Thyroid gland (tissue), 4 donors: Measurements from ENCODE around the gene FAM89B. TPM values are rescaled to one million over a fixed set of nuclear protein-coding genes. Genes with fewer than 3 reads are reported as not detected.
A peak's percentile ranks its signal among the peaks of the same experiment; 100 is the strongest.

Experiments used
- DNase-seq, 2 donors: peaks; one replicate each; pipeline ENCODE4 v3.0.0-alpha.2; 2019
- H3K27ac ChIP-seq, 3 donors: fragments of 200-600 bp; sonication (generic); 1 replicate in 2 of 3; 2 replicates in 1 of 3; pipeline ENCODE4 v1.5.1; 2016 to 2019; ENCODE audit warnings: mild to moderate bottlenecking in 1 of 3, moderate library complexity in 1 of 3
- H3K27me3 ChIP-seq: fragments of 200-600 bp; sonication (generic); one replicate; pipeline ENCODE4 v1.5.1; 2019
- H3K36me3 ChIP-seq, 2 donors: fragments of 200-600 bp; sonication (generic); one replicate each; pipeline ENCODE4 v1.5.1; 2016 to 2019
- H3K4me1 ChIP-seq, 2 donors: fragments of 200-600 bp; sonication (generic); one replicate each; pipeline ENCODE4 v1.5.1; 2017 to 2019
- H3K4me3 ChIP-seq, 3 donors: fragments of 200-600 bp; sonication (generic); replicated peaks in 1 of 3; 1 replicate in 2 of 3; 2 replicates in 1 of 3; pipeline ENCODE4 v1.5.1; 2016; ENCODE audit warnings: mild to moderate bottlenecking in 1 of 3
- H3K9me3 ChIP-seq: fragments of 200-600 bp; sonication (generic); one replicate; pipeline ENCODE4 v1.5.1; 2017
- CTCF ChIP-seq, 6 experiments: fragments of 200-600 bp in 3 of 6; fragments of 450-650 bp in 3 of 6; sonication (generic) in 3 of 6; IDR thresholded peaks; one replicate each; pipeline ENCODE4 v1.5.1; 2016 to 2019; ENCODE audit warnings: antibody characterized with exemption in 6 of 6, mild to moderate bottlenecking in 2 of 6, inconsistent platforms in 1 of 6, moderate library complexity in 1 of 6
- POLR2A ChIP-seq, 2 donors: fragments of 450-650 bp; IDR thresholded peaks; one replicate each; pipeline ENCODE4 v1.6.1; 2017; ENCODE audit warnings: antibody characterized with exemption in 2 of 2, mild to moderate bottlenecking in 2 of 2, moderate library complexity in 1 of 2
- WGBS, 2 donors: methylation state at CpG; one replicate each; pipeline ENCODE4 v1.1.5; 2017; 5-methylcytosine and 5-hydroxymethylcytosine counted together
- intact Hi-C: fragments of 100-400 bp; cut with DNase I; formaldehyde crosslinking; loops from one replicate; pipeline ENCODE4 v1.15.1; 2023
- total RNA-seq, 4 donors: library from RNA; depleted of rRNA; stranded (reverse); fragments of >200 nt; gene quantifications; one replicate each; pipeline ENCODE4 v1.2.3, GENCODE V29; 2016

The FAM89B gene
- total RNA-seq, 4 donors from 2014 or later, result 26.9 to 55.5 (median 43.2) TPM

GRCh38 chr11:65540290-65541092, 31.8 kb upstream of the FAM89B start:
- 1% methylated on average over 14 to 34 of the region's 78 CpGs for WGBS, 2 donors
- Histone ChIP-seq H3K4me1 (peaks cover 18 to 20% of the 10 kb centered on the region in 2 donors), H3K36me3 (peaks cover 13 to 22% of the 10 kb centered on the region in 2 donors), H3K27ac (peak overlapping the region; percentile 80 to 93 (median 83)), H3K27me3 (no peaks in the 10 kb centered on the region), H3K9me3 (no peaks in the 10 kb centered on the region), H3K4me3 (peak overlapping the region in 1 of 3 donors; percentile 39)
- TF ChIP-seq POLR2A (IDR thresholded peaks at IDR 0.05), result no peak
- TF ChIP-seq CTCF (IDR thresholded peaks at IDR 0.05), result peak; percentile 56 to 95 (median 88)
- intact Hi-C loops, result no loop called here
- DNase-seq, result peak; percentile 93 to 96

- Histone ChIP-seq H3K36me3 (peaks cover 7 to 17% of the 10 kb centered on the region in 2 donors), H3K27ac (peak overlapping the region; percentile 80 to 93 (median 83)), H3K9me3 (no peaks in the 10 kb centered on the region), H3K27me3 (no peaks in the 10 kb centered on the region), H3K4me3 (peak overlapping the region in 1 of 3 donors; percentile 39), H3K4me1 (peaks cover 18 to 24% of the 10 kb centered on the region in 2 donors)
- intact Hi-C loops, result no loop called here
- peak in 1 of 2 donors; percentile 46 for DNase-seq
- WGBS, 2 donors, result 58 to 80% methylated on average over 1 to 11 of the region's 18 CpGs
- TF ChIP-seq POLR2A (IDR thresholded peaks at IDR 0.05) (no peak), CTCF (IDR thresholded peaks at IDR 0.05) (peak in 1 of 6 experiments; percentile 0)
Observed at GRCh38 chr11:65541093-65541982, 31.0 kb upstream of the FAM89B start.

DNA sequence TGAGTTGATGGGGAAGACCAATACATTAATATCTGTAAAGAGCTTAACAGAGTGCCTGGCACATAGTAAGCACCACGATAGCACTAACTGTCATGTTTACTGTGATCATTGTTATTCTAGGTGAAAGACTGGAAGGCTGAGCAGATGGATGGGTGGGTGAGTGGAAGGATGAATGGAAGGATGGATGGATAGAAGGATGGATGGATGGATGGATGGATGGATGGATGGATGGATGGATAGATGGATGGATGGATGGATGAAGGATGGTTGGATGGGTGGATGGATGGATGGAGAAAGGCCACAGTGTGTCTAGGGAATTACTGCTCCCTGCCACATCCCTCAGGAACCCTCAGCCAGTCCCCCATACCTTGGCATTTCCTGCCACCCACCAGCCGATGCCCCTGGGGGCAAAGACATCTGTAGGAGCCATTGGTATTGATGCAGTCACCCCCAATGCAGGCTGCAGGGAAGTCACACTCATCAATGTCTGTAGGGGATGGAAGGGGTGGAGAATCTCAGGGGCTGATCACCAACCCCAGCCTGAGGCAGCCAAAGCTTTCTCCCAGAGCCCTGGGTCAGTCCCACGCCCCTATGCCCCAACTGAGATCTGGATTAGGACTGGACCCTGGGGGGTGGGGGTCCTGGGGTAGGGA, 29.5 kb upstream of the FAM89B start:
- intact Hi-C loops, result loop anchor here (2.0 kb wide), 1 partner anchor 30 kb away; the partner anchor contains the start of gene FAM89B
- no peak overlapping the region for H3K4me3 ChIP-seq
- H3K4me1 ChIP-seq, result peaks cover 18 to 30% of the 10 kb centered on the region in 2 donors
- no peak for DNase-seq
- TF ChIP-seq CTCF (IDR thresholded peaks at IDR 0.05) (no peak), POLR2A (IDR thresholded peaks at IDR 0.05) (no peak)
- H3K27me3 ChIP-seq, result no peaks in the 10 kb centered on the region
- no peaks in the 10 kb centered on the region for H3K9me3 ChIP-seq
- WGBS, 2 donors, result 84 to 97% methylated on average over 2 of the region's 3 CpGs
- H3K27ac ChIP-seq, result no peak overlapping the region
- H3K36me3 ChIP-seq, result peaks cover 0 to 11% of the 10 kb centered on the region in 2 donors

DNA sequence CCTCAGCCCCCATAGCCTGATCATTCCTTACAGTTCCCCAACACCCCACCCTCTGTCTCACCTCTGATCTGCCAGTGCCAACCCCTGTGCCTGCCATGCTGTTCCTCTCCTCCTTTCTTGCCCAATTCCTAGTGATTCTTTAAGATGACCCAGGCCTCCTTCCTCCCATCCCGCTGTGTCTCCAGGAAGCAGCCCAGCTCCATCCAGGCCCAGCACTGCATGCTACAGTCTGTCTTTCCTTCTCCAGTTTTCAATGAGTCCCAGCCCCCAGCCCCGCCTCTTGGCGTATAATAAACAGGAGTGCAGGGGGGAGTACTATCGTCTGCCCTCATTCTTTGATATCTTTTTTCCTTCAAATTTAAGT, 26.5 kb upstream of the FAM89B start:
- Histone ChIP-seq H3K36me3 (no peaks in the 10 kb centered on the region), H3K27ac (peak overlapping the region in 2 of 3 donors; percentile 22 to 26), H3K27me3 (no peaks in the 10 kb centered on the region), H3K4me1 (peaks cover 11 to 37% of the 10 kb centered on the region in 2 donors), H3K4me3 (no peak overlapping the region), H3K9me3 (no peaks in the 10 kb centered on the region)
- no peak for DNase-seq
- intact Hi-C loops, result no loop called here
- TF ChIP-seq POLR2A (IDR thresholded peaks at IDR 0.05) (no peak), CTCF (IDR thresholded peaks at IDR 0.05) (no peak)
- WGBS, 2 donors, result 71 to 75% methylated on average over 4 of the region's 4 CpGs
